CD14-positive monocyte (primary cell): ENCODE data around the gene ANKRD28. TPM values are rescaled to one million over a fixed set of nuclear protein-coding genes. Genes with fewer than 3 reads are reported as not detected.
"Not testable (repeated sequence)": the region's sequence is repeated elsewhere in the genome, so short reads cannot be mapped to it uniquely, and the experiment has no call there.

Experiments
- DNase-seq, 3 donors: peaks; one replicate each; pipeline ENCODE4 v3.0.0-alpha.2; 2011 to 2022
- H2AFZ ChIP-seq: 2 replicates; pipeline ENCODE4 v1.6.0; 2012; ENCODE audit warnings: mild to moderate bottlenecking, low read depth, low read length, inconsistent platforms; ENCODE audit not compliant: insufficient read depth, poor library complexity, severe bottlenecking
- H3K27ac ChIP-seq, 2 donors: 1 replicate in 1 of 2; 2 replicates in 1 of 2; pipeline ENCODE4 v1.5.1; 2012 to 2013; ENCODE audit warnings: low read length in 2 of 2, control low read depth in 1 of 2, inconsistent platforms in 1 of 2, low read depth in 1 of 2, mild to moderate bottlenecking in 1 of 2
- H3K27me3 ChIP-seq, 2 donors: one replicate each; pipeline versions ENCODE4 v1.6.0 to v1.6.1; 2011 to 2013; ENCODE audit warnings: low read length in 2 of 2; ENCODE audit not compliant: control insufficient read depth in 2 of 2, insufficient read depth in 2 of 2
- H3K36me3 ChIP-seq, 2 donors: replicated peaks in 1 of 2; 1 replicate in 1 of 2; 2 replicates in 1 of 2; pipeline versions ENCODE4 v1.5.1 to v1.6.1; 2012 to 2013; ENCODE audit warnings: low read length in 2 of 2, control low read depth in 1 of 2, inconsistent platforms in 1 of 2, mild to moderate bottlenecking in 1 of 2; ENCODE audit not compliant: insufficient read depth in 2 of 2, control insufficient read depth in 1 of 2
- H3K4me1 ChIP-seq, 2 donors: 1 replicate in 1 of 2; 2 replicates in 1 of 2; pipeline versions ENCODE4 v1.5.1 to v1.6.1; 2012 to 2013; ENCODE audit warnings: low read length in 2 of 2, control low read depth in 1 of 2, inconsistent platforms in 1 of 2, mild to moderate bottlenecking in 1 of 2, moderate library complexity in 1 of 2; ENCODE audit not compliant: insufficient read depth in 2 of 2, control insufficient read depth in 1 of 2
- H3K4me2 ChIP-seq: replicated peaks from 2 replicates; pipeline ENCODE3; 2012; ENCODE audit warnings: low read length, moderate library complexity, mild to moderate bottlenecking; ENCODE audit not compliant: poor library complexity, severe bottlenecking; ENCODE audit errors: extremely low read depth
- H3K4me3 ChIP-seq, 3 experiments: fragments of 200-600 bp in 1 of 3; sonication (generic) in 1 of 3; replicated peaks in 1 of 3; 1 replicate in 2 of 3; 2 replicates in 1 of 3; pipeline ENCODE4 v1.5.1; 2011 to 2013; ENCODE audit warnings: low read length in 3 of 3, mild to moderate bottlenecking in 3 of 3, control low read depth in 2 of 3, low read depth in 2 of 3, inconsistent platforms in 1 of 3, moderate library complexity in 1 of 3
- H3K79me2 ChIP-seq: 2 replicates; pipeline ENCODE4 v1.6.0; 2012; ENCODE audit warnings: mild to moderate bottlenecking, control low read depth, inconsistent platforms, low read length, moderate library complexity; ENCODE audit not compliant: insufficient read depth
- H3K9ac ChIP-seq: 2 replicates; pipeline ENCODE4 v1.6.0; 2017; ENCODE audit warnings: low read length, mild to moderate bottlenecking; ENCODE audit not compliant: insufficient read depth, poor library complexity, severe bottlenecking
- H3K9me3 ChIP-seq, 2 donors: replicated peaks in 1 of 2; 1 replicate in 1 of 2; 2 replicates in 1 of 2; pipeline versions ENCODE4 v1.5.1 to v1.6.1; 2012 to 2013; ENCODE audit warnings: low read length in 2 of 2, control low read depth in 1 of 2; ENCODE audit not compliant: control insufficient read depth in 1 of 2, insufficient read depth in 1 of 2
- H4K20me1 ChIP-seq: 2 replicates; pipeline ENCODE4 v1.6.0; 2012; ENCODE audit warnings: mild to moderate bottlenecking, low read length, control low read depth, moderate library complexity; ENCODE audit not compliant: insufficient read depth
- H3K27ac Mint-ChIP-seq, 7 donors: one replicate each; pipeline ENCODE4 v1.8.0; 2020; ENCODE audit warnings: mild to moderate bottlenecking in 7 of 7, mixed read lengths in 7 of 7, moderate library complexity in 6 of 7, inconsistent platforms in 2 of 7
- H3K27me3 Mint-ChIP-seq, 3 donors: one replicate each; pipeline ENCODE4 v1.8.0; 2021 to 2022; ENCODE audit warnings: low read depth in 3 of 3, mild to moderate bottlenecking in 3 of 3, mixed read lengths in 3 of 3, moderate library complexity in 3 of 3, inconsistent platforms in 1 of 3
- H3K36me3 Mint-ChIP-seq, 2 donors: one replicate each; pipeline ENCODE4 v1.8.0; 2020; ENCODE audit warnings: mixed read lengths in 2 of 2, inconsistent platforms in 1 of 2, mild to moderate bottlenecking in 1 of 2
- H3K4me1 Mint-ChIP-seq: one replicate; pipeline ENCODE4 v1.8.0; 2020; ENCODE audit warnings: mild to moderate bottlenecking, mixed read lengths
- H3K4me3 Mint-ChIP-seq, 2 donors: one replicate each; pipeline ENCODE4 v1.8.0; 2020; ENCODE audit warnings: mild to moderate bottlenecking in 2 of 2, mixed read lengths in 2 of 2, moderate library complexity in 1 of 2
- H3K9me3 Mint-ChIP-seq, 7 donors: one replicate each; pipeline ENCODE4 v1.8.0; 2020 to 2022; ENCODE audit warnings: mixed read lengths in 7 of 7, mild to moderate bottlenecking in 6 of 7, moderate library complexity in 6 of 7, inconsistent platforms in 2 of 7
- CTCF ChIP-seq: fragments of 200-600 bp; IDR thresholded peaks from one replicate; pipeline ENCODE4 v1.8.0; 2022; ENCODE audit warnings: antibody characterized with exemption, mild to moderate bottlenecking
- WGBS: methylation state at CpG from one replicate; pipeline ENCODE4 v1.1.5; 2013; ENCODE audit warnings: missing lambda C conversion rate; ENCODE audit not compliant: insufficient coverage; 5-methylcytosine and 5-hydroxymethylcytosine counted together
- intact Hi-C, 2 donors: fragments of 100-400 bp; cut with micrococcal nuclease; formaldehyde crosslinking; loops; one replicate each; pipeline versions ENCODE4 v1.15.0 to v1.15.1; 2023
- polyA plus RNA-seq, 3 donors: library from polyadenylated mRNA; depleted of rRNA in 1 of 3; unstranded in 2 of 3; stranded (reverse) in 1 of 3; fragments of 300-500 nt in 2 of 3; fragments of >200 nt in 1 of 3; fragmentation: Illumina TruSeq in 2 of 3; gene quantifications; 1 replicate in 2 of 3; 2 replicates in 1 of 3; pipeline ENCODE4 v1.2.3, GENCODE V29; 2012 to 2021

Gene ANKRD28
- polyA plus RNA-seq, 3 donors = 5.9 to 11.5 (median 7.9) TPM

- Histone ChIP-seq H2AFZ (no peak overlapping the region), H4K20me1 (no peaks in the 10 kb centered on the region), H3K4me1 (peaks cover 0 to 2% of the 10 kb centered on the region in 2 donors), H3K4me3 (no peak overlapping the region), H3K36me3 (no peaks in the 10 kb centered on the region), H3K9me3 (no peaks in the 10 kb centered on the region), H3K27ac (no peak overlapping the region), H3K79me2 (peaks cover 3% of the 10 kb centered on the region), H3K4me2 (no peak overlapping the region), H3K9ac (no peak overlapping the region), H3K27me3 (no peaks in the 10 kb centered on the region)
- no peak for TF ChIP-seq CTCF
- H3K27ac Mint-ChIP-seq = peak overlapping the region in 1 of 7 donors; percentile 32
- WGBS = no CpG with 5 or more reads among the region's 2 CpGs
- H3K9me3 Mint-ChIP-seq = peaks cover 0 to 2% (median 0%) of the 10 kb centered on the region in 7 donors
- intact Hi-C loops = loop anchor here in 1 of 2 donors (5.0 kb wide), 1 partner anchor 34 kb away; no protein-coding TSS in a partner anchor
- peaks cover 2 to 9% of the 10 kb centered on the region in 2 donors for H3K36me3 Mint-ChIP-seq
- H3K27me3 Mint-ChIP-seq = no peaks in the 10 kb centered on the region
- DNase-seq = no peak
- H3K4me1 Mint-ChIP-seq = peaks cover 2% of the 10 kb centered on the region
- H3K4me3 Mint-ChIP-seq = no peak overlapping the region
Measured at GRCh38 chr3:15778332-15778858, 19.4 kb downstream of the ANKRD28 start.

GRCh38 chr3:15774931-15775560, 22.7 kb downstream of the ANKRD28 start:
- WGBS = no CpG with 5 or more reads among the region's 6 CpGs
- H3K36me3 Mint-ChIP-seq, H3K4me3 ChIP-seq, H3K9me3 ChIP-seq, H3K4me3 Mint-ChIP-seq, H3K27ac Mint-ChIP-seq, H3K79me2 ChIP-seq, H3K4me1 ChIP-seq, H3K27me3 Mint-ChIP-seq, DNase-seq, H3K36me3 ChIP-seq, H3K27me3 ChIP-seq, H2AFZ ChIP-seq, H3K4me1 Mint-ChIP-seq, H3K9ac ChIP-seq, H4K20me1 ChIP-seq, H3K27ac ChIP-seq, H3K9me3 Mint-ChIP-seq, H3K4me2 ChIP-seq: not testable (repeated sequence)
- intact Hi-C loops = loop anchor here in 1 of 2 donors (5.0 kb wide), 1 partner anchor 37 kb away; no protein-coding TSS in a partner anchor
